A549 (cell line): ENCODE results near the gene LRRC28. TPM values are rescaled to one million over a fixed set of nuclear protein-coding genes. Genes with fewer than 3 reads are reported as not detected.

Source experiments
- ATAC-seq, 2 experiments: fragments of 200-7000 bp in 1 of 2; fragments of >200 bp in 1 of 2; cut with Nextera tagmentation in 1 of 2; cut with Tn5 transposase in 1 of 2; 3 replicates each; pipeline versions ENCODE4 v1.8.0 to v1.9.1; 2018 to 2020; ENCODE audit warnings: mild to moderate bottlenecking in 1 of 2, moderate library complexity in 1 of 2
- CTCF ChIA-PET: fragments of 300-600 bp; sonication (Branson Sonifier 250); formaldehyde crosslinking; extraction: SDS; loops from one replicate; lab custom pipeline; 2021; ENCODE audit warnings: antibody characterized with exemption, inconsistent platforms; lab: Yijun Ruan, JAX
- POLR2A ChIA-PET: fragments of 350-600 bp; formaldehyde crosslinking; extraction: SDS; loops from one replicate; lab custom pipeline; 2021; ENCODE audit warnings: antibody characterized with exemption, inconsistent platforms; lab: Yijun Ruan, JAX
- DNase-seq, 2 experiments: peaks; one replicate each; pipeline versions ENCODE4 v3.0.0 to v3.0.0-alpha.2; 2011 to 2016; ENCODE audit warnings: low read depth in 1 of 2, low spot score in 1 of 2
- FAIRE-seq: peaks from 2 replicates; lab custom pipeline; 2011; peaks lifted over from hg19 to GRCh38; lab: Jason Lieb, UNC
- H3K27ac ChIP-seq, 2 experiments: fragments of >200 bp; sonication (Bioruptor Twin); formaldehyde crosslinking; 3 replicates each; pipeline ENCODE4 v1.5.1; 2016 to 2017
- H3K4me1 ChIP-seq: fragments of >200 bp; sonication (Bioruptor Twin); formaldehyde crosslinking; 3 replicates; pipeline ENCODE4 v1.6.1; 2016
- H3K4me2 ChIP-seq: fragments of >200 bp; sonication (Bioruptor Twin); formaldehyde crosslinking; 3 replicates; pipeline ENCODE4 v1.6.1; 2016
- H3K4me3 ChIP-seq: fragments of >200 bp; sonication (Bioruptor Twin); formaldehyde crosslinking; 3 replicates; pipeline ENCODE4 v1.5.1; 2016
- H3K9me3 ChIP-seq: fragments of >200 bp; sonication (Bioruptor Twin); formaldehyde crosslinking; 3 replicates; pipeline ENCODE4 v1.6.1; 2016
- CBX8 ChIP-seq: fragments of 200-600 bp; sonication (generic); IDR thresholded peaks from 2 replicates; pipeline ENCODE4 v1.6.1; 2016
- CEBPB ChIP-seq, 2 experiments: fragments of >200 bp in 1 of 2; sonication (Bioruptor Twin) in 1 of 2; formaldehyde crosslinking in 1 of 2; IDR thresholded peaks; 2 replicates each; pipeline ENCODE4 v1.6.1; 2012 to 2016
- CHD4 ChIP-seq: fragments of 200-600 bp; sonication (generic); IDR thresholded peaks from 2 replicates; pipeline ENCODE4 v1.6.1; 2016; ENCODE audit warnings: antibody characterized with exemption, mild to moderate bottlenecking, borderline replicate concordance
- CTCF ChIP-seq: fragments of >200 bp; sonication (Bioruptor Twin); formaldehyde crosslinking; IDR thresholded peaks from 3 replicates; pipeline ENCODE4 v1.5.1; 2016
- E2F6 ChIP-seq: IDR thresholded peaks from 2 replicates; pipeline ENCODE4 v1.6.1; 2012; ENCODE audit warnings: low read depth, borderline replicate concordance
- ELK1 ChIP-seq: fragments of 150-350 bp; IDR thresholded peaks from 2 replicates; pipeline ENCODE4 v1.6.1; 2014; ENCODE audit warnings: low read depth, mild to moderate bottlenecking, low read length
- EP300 ChIP-seq, 2 experiments: fragments of >200 bp; sonication (Bioruptor Twin); formaldehyde crosslinking; IDR thresholded peaks; 2 replicates in 1 of 2; 3 replicates in 1 of 2; pipeline ENCODE4 v1.6.1; 2016 to 2017
- FOSB ChIP-seq: fragments of 250-450 bp; sonication (Bioruptor Pico); IDR thresholded peaks from 2 replicates; pipeline ENCODE4 v1.5.0; 2020; ENCODE audit warnings: mild to moderate bottlenecking, moderate library complexity
- FOXS1 ChIP-seq: fragments of 250-450 bp; sonication (Bioruptor Pico); IDR thresholded peaks from 2 replicates; pipeline ENCODE4 v1.5.0; 2020; ENCODE audit warnings: mild to moderate bottlenecking, moderate library complexity
- GATA3 ChIP-seq: IDR thresholded peaks from 2 replicates; pipeline ENCODE4 v1.6.1; 2012; ENCODE audit warnings: borderline replicate concordance
- HOXA7 ChIP-seq: fragments of 250-450 bp; sonication (Bioruptor Pico); IDR thresholded peaks from 2 replicates; pipeline ENCODE4 v1.5.0; 2020; ENCODE audit warnings: mild to moderate bottlenecking, moderate library complexity
- HOXB13 ChIP-seq: fragments of 250-450 bp; sonication (Bioruptor Pico); IDR thresholded peaks from 2 replicates; pipeline ENCODE4 v1.5.0; 2020; ENCODE audit warnings: low read depth, mild to moderate bottlenecking, moderate library complexity
- JUN ChIP-seq, 2 experiments: fragments of >200 bp; sonication (Bioruptor Twin); formaldehyde crosslinking; IDR thresholded peaks; 2 replicates in 1 of 2; 3 replicates in 1 of 2; pipeline ENCODE4 v1.6.1; 2016 to 2017
- KDM1A ChIP-seq: fragments of 200-600 bp; sonication (generic); IDR thresholded peaks from 2 replicates; pipeline ENCODE4 v1.6.1; 2016; ENCODE audit warnings: low read depth, mild to moderate bottlenecking
- MAFK ChIP-seq: fragments of 450-650 bp; IDR thresholded peaks from 2 replicates; pipeline ENCODE4 v1.6.1; 2014; ENCODE audit not compliant: partially characterized antibody
- MAX ChIP-seq: IDR thresholded peaks from 2 replicates; pipeline ENCODE4 v1.6.1; 2012
- MAZ ChIP-seq: fragments of 150-350 bp; IDR thresholded peaks from 2 replicates; pipeline ENCODE4 v1.6.1; 2014; ENCODE audit warnings: antibody characterized with exemption, low read depth, low read length, borderline replicate concordance
- MYC ChIP-seq: IDR thresholded peaks from 2 replicates; pipeline ENCODE4 v1.6.1; 2012; ENCODE audit warnings: mild to moderate bottlenecking, inconsistent platforms, low read length, improper control_type of control experiment, borderline replicate concordance
- NR3C1 ChIP-seq: fragments of >200 bp; sonication (Bioruptor Twin); formaldehyde crosslinking; IDR thresholded peaks from 3 replicates; pipeline ENCODE4 v1.6.1; 2017
- POLR2A ChIP-seq: IDR thresholded peaks from 2 replicates; pipeline ENCODE4 v1.6.1; 2012; ENCODE audit warnings: mild to moderate bottlenecking, low read length
- RARB ChIP-seq: fragments of 250-450 bp; sonication (Bioruptor Pico); IDR thresholded peaks from 2 replicates; pipeline ENCODE4 v1.8.0; 2021; ENCODE audit warnings: mild to moderate bottlenecking, moderate library complexity
- RNF2 ChIP-seq: fragments of 200-600 bp; sonication (generic); IDR thresholded peaks from 2 replicates; pipeline ENCODE4 v1.6.1; 2016; ENCODE audit warnings: low read depth, mild to moderate bottlenecking, antibody characterized with exemption, moderate library complexity, borderline replicate concordance
- SMC3 ChIP-seq: fragments of >200 bp; sonication (Bioruptor Twin); formaldehyde crosslinking; IDR thresholded peaks from 3 replicates; pipeline ENCODE4 v1.6.1; 2018; ENCODE audit warnings: inconsistent platforms
- SREBF2 ChIP-seq: fragments of 450-650 bp; IDR thresholded peaks from 2 replicates; pipeline ENCODE4 v1.6.1; 2014; ENCODE audit warnings: mild to moderate bottlenecking, moderate library complexity
- TFCP2L1 ChIP-seq: fragments of 250-450 bp; sonication (Bioruptor Pico); IDR thresholded peaks from 2 replicates; pipeline ENCODE4 v1.5.0; 2021; ENCODE audit warnings: mild to moderate bottlenecking
- TP53 ChIP-seq: fragments of 250-450 bp; sonication (Bioruptor Pico); IDR thresholded peaks from 2 replicates; pipeline ENCODE4 v1.5.0; 2021; ENCODE audit warnings: mild to moderate bottlenecking, moderate library complexity
- USF2 ChIP-seq: fragments of 450-650 bp; IDR thresholded peaks from 2 replicates; pipeline ENCODE4 v1.6.1; 2014; ENCODE audit warnings: antibody characterized with exemption
- ZNF302 ChIP-seq: fragments of 250-450 bp; sonication (Bioruptor Pico); IDR thresholded peaks from 2 replicates; pipeline ENCODE4 v1.9.0; 2021; ENCODE audit warnings: inconsistent platforms, mild to moderate bottlenecking, moderate library complexity
- WGBS: methylation state at CpG from one replicate; pipeline ENCODE4 v1.1.6; 2017; ENCODE audit errors: missing lambda C conversion rate; 5-methylcytosine and 5-hydroxymethylcytosine counted together
- polyA plus RNA-seq, 4 experiments: library from polyadenylated mRNA; depleted of rRNA in 3 of 4; stranded (reverse); fragments of >200 nt; fragmentation: RNase III in 1 of 4; extraction: RNeasy Plus Mini Kit Qiagen cat#74134 plus additional on column Dnase treatment in 1 of 4; gene quantifications; 2 replicates in 3 of 4; 3 replicates in 1 of 4; pipeline ENCODE4 v1.2.3, GENCODE V29; 2011 to 2017

Gene LRRC28
- polyA plus RNA-seq, 2 of the 4 experiments (the other 2 are of a cell fraction), result 19.6 to 62.4 TPM

- POLR2A ChIA-PET, result no interaction called here
- peak; percentile 99 for FAIRE-seq
- TF ChIP-seq CHD4 (no peak), POLR2A (no peak), HOXB13 (CRISPR knock-in tag) (no peak), HOXA7 (CRISPR knock-in tag) (no peak), CBX8 (no peak), RARB (CRISPR knock-in tag) (no peak), FOXS1 (CRISPR knock-in tag) (no peak), ELK1 (no peak), MAFK (peak; percentile 9), GATA3 (peak; percentile 16; the same call in 1 of the 2 replicates), FOSB (CRISPR knock-in tag) (no peak), E2F6 (no peak), CEBPB (IDR thresholded peaks at IDR 0.05) (no peak), EP300 (IDR thresholded peaks at IDR 0.05) (no peak; a peak in 1 of 5 replicates), JUN (IDR thresholded peaks at IDR 0.05) (peak in 1 of 2 experiments; percentile 57; a peak in 1 of 5 replicates), CTCF (no peak), KDM1A (no peak), SREBF2 (no peak), USF2 (no peak), ZNF302 (no peak), MYC (no peak), MAX (peak; percentile 68), NR3C1 (no peak), TFCP2L1 (CRISPR knock-in tag) (no peak), TP53 (no peak), RNF2 (no peak), MAZ (no peak), SMC3 (peak; percentile 34; the same call in 1 of the 3 replicates)
- 0% methylated on average over 1 of the region's 1 CpG for WGBS
- Histone ChIP-seq H3K4me2 (peak overlapping the region; percentile 59), H3K9me3 (peaks cover 9% of the 10 kb centered on the region), H3K27ac (peak overlapping the region; percentile 80 to 87), H3K4me1 (peaks cover 76% of the 10 kb centered on the region), H3K4me3 (no peak overlapping the region)
- CTCF ChIA-PET, result interaction anchor here (0.8 kb wide), 1 partner anchor 21 kb away, joined by 3 read pairs; no protein-coding TSS in a partner anchor
- ATAC-seq, result peak; percentile 44 to 75; a peak in 3 of 6 replicates
- peak in 1 of 2 experiments; percentile 85 for DNase-seq
Observed at GRCh38 chr15:99326235-99326634, 75.0 kb downstream of the LRRC28 start.
